Measurements from ENCODE around the gene FBXL7.

DNA sequence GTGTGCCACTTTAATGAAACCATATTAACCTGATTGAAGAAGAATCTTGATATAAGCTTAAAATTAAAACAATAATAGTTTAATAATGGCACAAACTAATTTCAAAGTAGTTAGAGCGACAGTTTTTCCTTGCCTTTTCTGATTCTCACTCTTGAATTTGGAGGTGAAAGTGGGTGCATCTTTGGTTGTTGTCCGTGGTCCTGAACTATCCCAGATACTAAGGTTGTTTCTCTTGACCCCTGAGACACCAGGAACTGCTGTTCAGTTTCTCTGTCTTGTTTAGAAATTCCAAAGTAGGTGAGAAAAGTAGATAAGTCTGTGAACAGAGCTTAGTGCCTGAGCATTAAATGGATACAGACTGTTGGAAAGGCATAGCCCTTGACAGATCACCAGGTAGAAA is 274.7 kb downstream of the FBXL7 start:
- TF ChIP-seq, protein P1, sequence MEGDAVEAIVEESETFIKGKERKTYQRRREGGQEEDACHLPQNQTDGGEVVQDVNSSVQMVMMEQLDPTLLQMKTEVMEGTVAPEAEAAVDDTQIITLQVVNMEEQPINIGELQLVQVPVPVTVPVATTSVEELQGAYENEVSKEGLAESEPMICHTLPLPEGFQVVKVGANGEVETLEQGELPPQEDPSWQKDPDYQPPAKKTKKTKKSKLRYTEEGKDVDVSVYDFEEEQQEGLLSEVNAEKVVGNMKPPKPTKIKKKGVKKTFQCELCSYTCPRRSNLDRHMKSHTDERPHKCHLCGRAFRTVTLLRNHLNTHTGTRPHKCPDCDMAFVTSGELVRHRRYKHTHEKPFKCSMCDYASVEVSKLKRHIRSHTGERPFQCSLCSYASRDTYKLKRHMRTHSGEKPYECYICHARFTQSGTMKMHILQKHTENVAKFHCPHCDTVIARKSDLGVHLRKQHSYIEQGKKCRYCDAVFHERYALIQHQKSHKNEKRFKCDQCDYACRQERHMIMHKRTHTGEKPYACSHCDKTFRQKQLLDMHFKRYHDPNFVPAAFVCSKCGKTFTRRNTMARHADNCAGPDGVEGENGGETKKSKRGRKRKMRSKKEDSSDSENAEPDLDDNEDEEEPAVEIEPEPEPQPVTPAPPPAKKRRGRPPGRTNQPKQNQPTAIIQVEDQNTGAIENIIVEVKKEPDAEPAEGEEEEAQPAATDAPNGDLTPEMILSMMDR (IDR thresholded peaks at IDR 0.05): no peak
- no peak for TF ChIP-seq EZH2 (IDR thresholded peaks at IDR 0.05)
